NB4 (cell line): Measurements from ENCODE around the gene ZNF320.

Experiments
- CTCF ChIP-seq: IDR thresholded peaks from one replicate; pipeline ENCODE4 v1.5.1; 2012; ENCODE audit warnings: low read depth, low read length
- POLR2A ChIP-seq: IDR thresholded peaks from 2 replicates; pipeline ENCODE4 v1.6.1; 2011; ENCODE audit warnings: mild to moderate bottlenecking; ENCODE audit not compliant: insufficient read length; ENCODE audit errors: extremely low read depth

GRCh38 chr19:52943884-52944643 lies 46.6 kb upstream of the ZNF320 start:
- TF ChIP-seq POLR2A (no peak), CTCF (no peak)
